Measurements from ENCODE around the gene KCNH1.

KCNH1 gene

GRCh38 chr1:210916548-210916947, 217.4 kb downstream of the KCNH1 start:
- no peak for DNase-seq

DNA sequence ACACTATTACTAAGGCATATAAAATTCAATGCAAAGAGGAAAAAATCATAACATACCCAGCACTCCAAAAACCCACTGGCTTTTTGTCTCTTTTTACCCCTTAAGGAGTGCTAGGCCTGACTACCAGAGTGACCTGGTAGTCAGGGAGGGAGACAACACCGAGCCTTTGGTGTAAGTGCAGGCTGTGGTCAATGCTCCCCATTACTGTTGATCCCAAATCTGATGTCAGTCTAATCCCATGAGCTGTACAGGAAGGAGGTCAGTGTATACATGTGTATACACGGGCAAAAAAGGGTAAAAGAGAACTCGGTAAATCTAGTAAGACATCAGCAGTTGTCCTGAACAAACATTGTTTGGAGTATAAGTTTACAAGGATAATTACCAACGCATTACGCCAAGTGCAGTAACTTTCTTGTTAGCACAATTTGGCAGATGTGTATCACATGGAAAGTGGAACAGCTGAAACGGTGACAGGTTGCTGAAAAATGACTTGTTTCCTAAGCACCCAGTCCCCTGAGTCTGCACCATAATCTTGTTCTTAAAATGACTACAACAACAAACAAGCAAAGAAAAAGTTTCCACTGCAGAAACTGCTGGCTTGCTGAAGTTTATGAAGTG, 217.9 kb downstream of the KCNH1 start:
- no peak for DNase-seq

- no peak for DNase-seq
Observed at GRCh38 chr1:210912752-210913151, 221.2 kb downstream of the KCNH1 start.

- no peak for DNase-seq
Observed at GRCh38 chr1:210910020-210910575, 223.8 kb downstream of the KCNH1 start.

GRCh38 chr1:210908791-210909190, 225.2 kb downstream of the KCNH1 start:
- DNase-seq, result no peak

DNA sequence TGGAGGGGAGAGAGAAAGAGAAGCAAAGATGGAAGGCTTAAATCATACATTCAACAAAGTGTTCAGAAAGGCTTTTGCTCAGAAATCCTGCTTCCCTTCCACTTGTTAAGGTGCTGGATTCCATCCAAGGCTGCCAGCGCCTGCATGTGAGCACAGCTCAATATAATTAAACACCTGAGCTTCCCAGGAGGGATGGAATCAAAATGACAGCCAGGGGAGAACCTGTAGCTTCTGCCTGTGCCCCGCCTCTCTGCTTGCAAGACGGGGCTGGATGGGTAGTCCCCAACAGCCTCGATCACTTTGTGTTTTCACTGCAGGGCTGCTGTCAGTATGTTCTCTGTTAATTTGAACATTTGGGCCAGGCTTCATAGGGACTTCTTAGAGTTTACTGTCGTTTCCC, 225.7 kb downstream of the KCNH1 start:
- DNase-seq, result no peak

DNA sequence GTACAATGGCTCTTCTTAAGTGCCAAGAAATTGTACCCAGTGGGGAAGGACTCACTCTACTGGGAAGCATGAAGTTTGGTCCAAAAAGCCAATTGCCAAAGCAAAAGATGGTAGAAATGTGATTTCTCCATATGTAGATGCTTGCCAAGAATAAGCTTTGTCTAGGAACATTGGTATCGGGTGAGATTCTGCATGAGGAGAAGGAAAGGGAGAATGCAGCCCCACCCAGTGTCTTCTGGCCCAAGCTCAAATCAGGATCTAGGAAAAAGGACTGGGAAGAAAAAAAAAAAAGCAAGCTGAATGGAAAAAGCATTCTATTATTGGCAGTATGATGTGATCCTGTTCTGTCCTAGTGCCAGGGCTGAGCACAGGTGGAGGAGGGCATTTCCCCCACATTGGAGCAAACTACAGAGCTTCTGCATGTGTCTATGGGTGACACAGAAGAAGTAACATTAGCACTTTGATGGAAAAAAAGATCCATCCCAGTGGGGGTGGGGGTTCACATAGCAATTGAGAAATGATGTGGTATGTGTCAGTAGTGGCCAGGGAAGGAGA, 226.6 kb downstream of the KCNH1 start:
- DNase-seq, result no peak

- no peak for DNase-seq
Observed at GRCh38 chr1:210905944-210906453, 227.9 kb downstream of the KCNH1 start.

DNA sequence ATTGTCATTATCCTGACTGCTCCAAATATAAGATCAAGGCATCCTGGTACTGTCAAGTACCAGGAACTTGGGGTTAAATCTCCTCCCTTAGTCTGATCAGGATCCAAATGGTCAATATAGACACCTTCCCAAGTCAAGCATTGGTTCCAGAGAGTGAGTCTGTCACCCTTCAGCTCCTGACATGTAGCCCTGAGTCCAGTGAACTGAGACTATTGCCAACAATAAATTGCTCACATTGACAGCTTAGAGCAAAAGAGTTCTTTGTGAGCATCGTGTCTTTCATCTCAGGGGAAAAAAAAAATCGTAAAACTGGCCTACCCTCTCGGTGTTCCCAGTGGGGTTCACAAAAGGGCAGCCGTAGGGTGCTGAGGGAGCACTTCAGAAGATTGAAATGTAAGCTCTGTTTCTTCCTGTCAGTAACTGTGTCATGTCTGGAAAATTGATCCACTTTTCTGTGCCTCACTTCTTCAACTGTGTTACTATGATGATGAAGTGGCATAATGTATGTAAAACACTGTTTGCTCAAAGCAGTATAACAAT, 228.5 kb downstream of the KCNH1 start:
- no peak for DNase-seq

- no peak for DNase-seq
Observed at GRCh38 chr1:210901981-210902770, 231.8 kb downstream of the KCNH1 start.

GRCh38 chr1:210900820-210901219, 233.1 kb downstream of the KCNH1 start:
- DNase-seq, result no peak

GRCh38 chr1:210900079-210900478, 233.9 kb downstream of the KCNH1 start:
- DNase-seq, result no peak

- DNase-seq, result no peak
Observed at GRCh38 chr1:210899676-210900075, 234.3 kb downstream of the KCNH1 start.

GRCh38 chr1:210898473-210898872, 235.5 kb downstream of the KCNH1 start:
- DNase-seq, result no peak

GRCh38 chr1:210883821-210884220, 250.1 kb downstream of the KCNH1 start:
- no peak for DNase-seq

DNA sequence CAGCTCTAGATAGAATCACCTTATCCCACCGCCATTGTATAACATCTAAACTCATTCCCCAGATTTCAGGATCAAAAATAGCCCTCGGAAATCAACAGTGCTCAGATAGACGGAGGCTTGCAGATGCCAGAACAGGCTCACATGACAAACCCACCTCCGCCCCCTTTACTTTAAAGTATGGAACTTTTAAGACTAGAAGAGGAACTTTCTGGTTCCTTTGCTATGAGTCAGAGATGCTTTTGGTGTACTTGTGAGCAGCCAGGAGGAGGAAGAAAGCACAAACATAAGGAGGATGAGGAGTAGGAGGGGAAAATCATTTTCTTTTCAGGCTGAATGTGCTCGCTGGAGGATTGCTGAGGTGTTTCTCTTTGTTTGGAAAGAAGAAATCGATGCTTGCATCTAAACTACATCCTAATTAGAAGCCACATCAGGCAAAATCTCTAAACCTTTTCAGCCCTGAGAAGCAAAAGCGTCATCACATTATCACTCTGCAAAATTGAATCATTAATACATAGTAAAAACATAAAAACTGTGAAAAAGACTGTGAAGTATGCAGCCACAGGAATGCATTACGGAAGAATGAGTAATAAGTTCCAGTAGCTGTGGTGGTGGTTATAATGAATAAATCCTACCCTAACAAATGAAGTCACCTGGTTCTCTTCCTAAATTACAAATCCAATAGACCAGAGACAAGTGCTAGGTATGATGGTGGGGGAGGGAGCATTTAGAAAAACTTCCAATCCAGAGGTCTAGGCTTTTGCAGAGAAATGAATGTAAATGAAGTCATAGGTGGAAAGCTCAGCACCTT, 251.3 kb downstream of the KCNH1 start:
- DNase-seq, result no peak

DNA sequence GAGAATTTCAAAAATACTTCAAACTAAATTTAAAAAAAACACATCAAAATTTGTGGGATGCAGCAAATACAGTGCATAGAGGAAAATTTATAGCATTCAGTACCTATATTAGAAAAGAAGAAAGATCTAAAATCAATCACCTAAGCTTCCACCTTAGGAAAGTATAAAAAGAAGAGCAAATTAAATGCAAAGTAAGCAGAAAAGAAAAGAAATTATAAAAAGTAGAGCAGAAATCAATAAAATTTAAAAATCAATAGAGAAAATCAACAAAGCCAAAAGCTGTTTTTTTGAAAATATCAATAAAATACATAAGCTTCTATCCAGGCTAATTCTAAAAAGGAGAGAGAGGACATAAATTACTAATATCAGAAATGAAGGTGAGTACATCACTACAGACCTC, 255.4 kb downstream of the KCNH1 start:
- DNase-seq, result no peak

GRCh38 chr1:210876275-210876674, 257.7 kb downstream of the KCNH1 start:
- no peak for DNase-seq

DNA sequence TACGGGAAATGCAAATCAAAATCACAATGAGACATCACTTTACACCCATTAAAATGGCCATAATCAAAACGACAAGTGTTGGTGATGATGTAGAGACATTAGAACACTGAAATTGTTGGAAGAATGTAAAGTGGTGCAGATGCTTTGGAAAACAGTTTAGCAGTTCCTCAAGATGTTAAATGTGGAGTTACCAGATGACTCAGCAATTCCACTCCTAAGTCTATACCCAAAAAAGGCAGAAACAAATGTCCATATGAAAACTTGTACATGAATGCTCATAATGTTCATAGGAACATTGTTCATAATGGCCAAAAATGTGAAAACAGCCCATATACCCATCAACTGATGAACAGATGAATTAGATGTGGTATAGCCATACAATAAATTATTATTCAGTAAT, 267.4 kb downstream of the KCNH1 start:
- DNase-seq, result no peak

- DNase-seq, result no peak
Observed at GRCh38 chr1:210857705-210858104, 276.2 kb downstream of the KCNH1 start.

DNA sequence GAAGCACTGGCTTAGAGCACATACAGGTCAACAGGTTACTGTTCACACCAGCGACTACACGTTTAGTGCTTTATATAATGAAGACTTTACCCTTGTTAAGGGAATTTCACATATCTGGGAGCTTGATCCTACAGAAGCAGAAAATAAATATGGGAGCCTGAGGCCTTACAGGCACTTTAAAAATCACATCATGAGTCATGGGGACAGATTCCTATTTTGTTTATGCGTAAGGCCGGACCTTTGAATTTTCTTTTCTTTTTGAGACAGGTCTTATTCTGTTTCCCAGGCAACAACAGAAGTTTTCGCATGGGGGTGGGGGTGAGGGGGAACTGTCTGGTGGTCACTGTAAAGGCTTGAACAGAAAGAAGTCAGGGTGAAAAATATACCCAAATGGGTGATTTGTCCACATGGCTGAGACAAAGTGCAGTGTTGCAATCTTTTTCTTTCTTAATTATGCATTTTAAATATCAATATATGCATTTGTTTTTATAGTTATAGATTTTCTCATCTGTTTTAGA, 276.7 kb downstream of the KCNH1 start:
- no peak for DNase-seq

GRCh38 chr1:210855440-210855839, 278.5 kb downstream of the KCNH1 start:
- no peak for DNase-seq

All from NCI-H1930 (cell line).